Measurements from ENCODE around the gene APOL4. TPM values are rescaled to one million over a fixed set of nuclear protein-coding genes. Genes with fewer than 3 reads are reported as not detected.
A peak's percentile ranks its signal among the peaks of the same experiment; 100 is the strongest.

Gene APOL4
- total and polyA plus RNA-seq, 2 donors (not counting 1 experiment from before 2014, with no cell fraction given) = 0.03 TPM; not detected in 1

DNA sequence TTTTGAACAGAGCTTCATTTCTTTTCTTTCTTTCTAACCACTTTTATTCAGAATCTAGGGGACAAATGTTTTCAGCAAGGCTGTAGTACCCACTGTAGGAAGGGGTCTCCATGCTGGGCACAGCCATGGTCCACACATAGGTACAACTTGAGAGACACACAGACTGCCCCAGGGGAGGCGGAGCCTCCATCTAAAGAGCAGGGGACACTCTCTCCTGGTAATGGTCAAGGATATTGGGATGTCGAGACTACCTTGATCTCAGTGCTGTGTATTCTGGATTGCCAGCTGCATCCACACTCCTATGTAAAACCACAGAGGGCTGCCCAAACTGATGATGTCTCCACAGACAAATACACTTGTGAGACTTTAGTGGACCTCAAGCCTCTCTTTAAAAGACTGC, 38.1 kb downstream of the APOL4 start:
- Mint-ChIP-seq H3K27me3 (no peaks in the 10 kb centered on the region), H3K4me3 (peak overlapping the region; percentile 56), H3K4me1 (peaks cover 76% of the 10 kb centered on the region), H3K27ac (peak overlapping the region; percentile 97), H3K9me3 (ENCODE audit: insufficient read depth) (no peaks in the 10 kb centered on the region)
- H3K9ac ChIP-seq (ENCODE audit: low read length) = peak overlapping the region; percentile 57
- no peaks in the 10 kb centered on the region for H3K36me3 ChIP-seq (replicated peaks in 1 of 2; ENCODE audit: control extremely low read depth in 1 of 2, control insufficient read depth in 1 of 2, extremely low read depth in 1 of 2, insufficient read depth in 2 of 2, low read length in 1 of 2)
- no peaks in the 10 kb centered on the region for H3K9me3 ChIP-seq (ENCODE audit: control extremely low read depth in 1 of 3, control insufficient read depth in 2 of 3, insufficient read depth in 1 of 3, low read length in 2 of 3)
- ATAC-seq (ENCODE audit: low read depth) (no peak), DNase-seq (no peak)
- no peaks in the 10 kb centered on the region for H4K20me1 ChIP-seq (ENCODE audit: control insufficient read depth, insufficient read depth, low read length, poor library complexity, severe bottlenecking)
- intact Hi-C loops (cut with micrococcal nuclease) = loop anchor here (5.0 kb wide), 1 partner anchor 811 kb away; no protein-coding TSS in a partner anchor
- H3K4me2 ChIP-seq (replicated peaks; ENCODE audit: low read depth, low read length, poor library complexity, severe bottlenecking) = peak overlapping the region; percentile 93
- H3K27ac ChIP-seq (ENCODE audit: low read length in 2 of 2) = peak overlapping the region; percentile 92 to 98
- POLR2A ChIA-PET = no interaction called here
- peak overlapping the region; percentile 19 for H2AFZ ChIP-seq (ENCODE audit: insufficient read depth, low read depth, low read length, poor library complexity, severe bottlenecking)
- TF ChIP-seq, protein P1, sequence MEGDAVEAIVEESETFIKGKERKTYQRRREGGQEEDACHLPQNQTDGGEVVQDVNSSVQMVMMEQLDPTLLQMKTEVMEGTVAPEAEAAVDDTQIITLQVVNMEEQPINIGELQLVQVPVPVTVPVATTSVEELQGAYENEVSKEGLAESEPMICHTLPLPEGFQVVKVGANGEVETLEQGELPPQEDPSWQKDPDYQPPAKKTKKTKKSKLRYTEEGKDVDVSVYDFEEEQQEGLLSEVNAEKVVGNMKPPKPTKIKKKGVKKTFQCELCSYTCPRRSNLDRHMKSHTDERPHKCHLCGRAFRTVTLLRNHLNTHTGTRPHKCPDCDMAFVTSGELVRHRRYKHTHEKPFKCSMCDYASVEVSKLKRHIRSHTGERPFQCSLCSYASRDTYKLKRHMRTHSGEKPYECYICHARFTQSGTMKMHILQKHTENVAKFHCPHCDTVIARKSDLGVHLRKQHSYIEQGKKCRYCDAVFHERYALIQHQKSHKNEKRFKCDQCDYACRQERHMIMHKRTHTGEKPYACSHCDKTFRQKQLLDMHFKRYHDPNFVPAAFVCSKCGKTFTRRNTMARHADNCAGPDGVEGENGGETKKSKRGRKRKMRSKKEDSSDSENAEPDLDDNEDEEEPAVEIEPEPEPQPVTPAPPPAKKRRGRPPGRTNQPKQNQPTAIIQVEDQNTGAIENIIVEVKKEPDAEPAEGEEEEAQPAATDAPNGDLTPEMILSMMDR (IDR thresholded peaks at IDR 0.05) = no peak
- no peak for TF ChIP-seq EZH2 (IDR thresholded peaks at IDR 0.05; ENCODE audit: borderline replicate concordance, insufficient read depth, low read depth, low read length, poor library complexity, severe bottlenecking)
- peaks cover 52 to 65% of the 10 kb centered on the region in 2 donors for H3K4me1 ChIP-seq (ENCODE audit: control insufficient read depth in 2 of 2, insufficient read depth in 2 of 2, low read length in 2 of 2)
- 100% methylated on average over 1 of the region's 2 CpGs for WGBS (ENCODE audit: insufficient coverage)
- peaks cover 24% of the 10 kb centered on the region for H3K79me2 ChIP-seq (ENCODE audit: control insufficient read depth, insufficient read depth, low read length)
- no peaks in the 10 kb centered on the region for H3K27me3 ChIP-seq (replicated peaks in 1 of 4; ENCODE audit: control extremely low read depth in 1 of 4, control insufficient read depth in 3 of 4, insufficient read depth in 4 of 4, low read length in 3 of 4)
- CTCF ChIA-PET = interaction anchor here (0.6 to 12.5 kb wide), 9 partner anchors 10 to 689 kb away, joined by 3 to 182 read pairs (median 4); partner anchors contain the start of gene APOL2
- no peak overlapping the region for H3K4me3 ChIP-seq (ENCODE audit: control extremely low read depth in 1 of 5, extremely low read depth in 1 of 5, insufficient read depth in 1 of 5, low read depth in 2 of 5, low read length in 4 of 5)
